RWPE2 (cell line): ENCODE data around the gene SFXN1.

ENCODE experiments used
- ATAC-seq: fragments of 200-7000 bp; cut with Tn5 transposase; 3 replicates; pipeline ENCODE4 v1.9.1; 2021; ENCODE audit warnings: low read depth
- DNase-seq: peaks from one replicate; pipeline ENCODE4 v3.0.0-alpha.2; 2020; ENCODE audit warnings: low spot score
- H3K27ac ChIP-seq: fragments of 450-650 bp; 2 replicates; pipeline ENCODE4 v1.5.1; 2017; ENCODE audit warnings: mild to moderate bottlenecking; ENCODE audit not compliant: poor library complexity, severe bottlenecking
- H3K27me3 ChIP-seq: fragments of 250-450 bp; sonication (Bioruptor Pico); 2 replicates; pipeline ENCODE4 v1.5.1; 2021; ENCODE audit warnings: mild to moderate bottlenecking, moderate library complexity; ENCODE audit not compliant: insufficient read depth, poor library complexity, severe bottlenecking
- H3K36me3 ChIP-seq: fragments of 250-450 bp; sonication (Bioruptor Pico); 2 replicates; pipeline ENCODE4 v1.5.1; 2020; ENCODE audit warnings: low read depth, mild to moderate bottlenecking, moderate library complexity
- H3K4me1 ChIP-seq: fragments of 250-450 bp; sonication (Bioruptor Pico); 2 replicates; pipeline ENCODE4 v1.5.1; 2021; ENCODE audit warnings: mild to moderate bottlenecking, moderate library complexity; ENCODE audit not compliant: insufficient read depth, poor library complexity, severe bottlenecking
- H3K4me3 ChIP-seq: fragments of 250-450 bp; sonication (Bioruptor Pico); 2 replicates; pipeline ENCODE4 v1.5.1; 2021; ENCODE audit warnings: mild to moderate bottlenecking, moderate library complexity; ENCODE audit not compliant: severe bottlenecking
- H3K9me3 ChIP-seq: fragments of 250-450 bp; sonication (Bioruptor Pico); 2 replicates; pipeline ENCODE4 v1.5.1; 2021; ENCODE audit warnings: mild to moderate bottlenecking, moderate library complexity; ENCODE audit not compliant: severe bottlenecking
- TF ChIP-seq, protein P1 (sequence below): fragments of 450-650 bp; IDR thresholded peaks from one replicate; pipeline ENCODE4 v1.5.1; 2017; ENCODE audit warnings: mild to moderate bottlenecking, moderate library complexity; ENCODE audit not compliant: poor library complexity, severe bottlenecking

Gene SFXN1

DNA sequence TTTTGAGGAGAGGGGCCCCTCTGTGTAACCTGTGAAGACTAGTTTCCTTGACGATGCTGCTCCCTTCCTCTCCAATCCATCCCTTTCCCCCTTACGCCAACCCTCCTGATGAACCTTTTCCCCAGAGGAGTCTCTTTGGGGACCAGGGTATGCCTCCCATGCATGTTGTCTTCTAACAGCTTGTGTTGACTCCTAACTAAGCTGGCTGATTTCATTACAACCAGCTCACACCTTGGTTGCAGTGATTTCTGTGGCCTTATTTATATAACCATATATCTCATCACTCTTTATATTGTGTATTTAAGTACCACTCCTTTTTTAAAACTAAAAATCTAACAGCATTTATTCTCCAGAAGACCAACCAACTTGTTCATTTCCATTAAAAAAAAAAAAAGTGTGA is 42.5 kb downstream of the SFXN1 start:
- ATAC-seq (no peak), DNase-seq (no peak)
- H3K4me3 ChIP-seq: no peak overlapping the region
- no peaks in the 10 kb centered on the region for H3K27me3 ChIP-seq
- H3K36me3 ChIP-seq: peaks cover 95% of the 10 kb centered on the region
- H3K9me3 ChIP-seq: no peaks in the 10 kb centered on the region
- TF ChIP-seq, protein P1, sequence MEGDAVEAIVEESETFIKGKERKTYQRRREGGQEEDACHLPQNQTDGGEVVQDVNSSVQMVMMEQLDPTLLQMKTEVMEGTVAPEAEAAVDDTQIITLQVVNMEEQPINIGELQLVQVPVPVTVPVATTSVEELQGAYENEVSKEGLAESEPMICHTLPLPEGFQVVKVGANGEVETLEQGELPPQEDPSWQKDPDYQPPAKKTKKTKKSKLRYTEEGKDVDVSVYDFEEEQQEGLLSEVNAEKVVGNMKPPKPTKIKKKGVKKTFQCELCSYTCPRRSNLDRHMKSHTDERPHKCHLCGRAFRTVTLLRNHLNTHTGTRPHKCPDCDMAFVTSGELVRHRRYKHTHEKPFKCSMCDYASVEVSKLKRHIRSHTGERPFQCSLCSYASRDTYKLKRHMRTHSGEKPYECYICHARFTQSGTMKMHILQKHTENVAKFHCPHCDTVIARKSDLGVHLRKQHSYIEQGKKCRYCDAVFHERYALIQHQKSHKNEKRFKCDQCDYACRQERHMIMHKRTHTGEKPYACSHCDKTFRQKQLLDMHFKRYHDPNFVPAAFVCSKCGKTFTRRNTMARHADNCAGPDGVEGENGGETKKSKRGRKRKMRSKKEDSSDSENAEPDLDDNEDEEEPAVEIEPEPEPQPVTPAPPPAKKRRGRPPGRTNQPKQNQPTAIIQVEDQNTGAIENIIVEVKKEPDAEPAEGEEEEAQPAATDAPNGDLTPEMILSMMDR: no peak
- no peaks in the 10 kb centered on the region for H3K4me1 ChIP-seq
- H3K27ac ChIP-seq: no peak overlapping the region

DNA sequence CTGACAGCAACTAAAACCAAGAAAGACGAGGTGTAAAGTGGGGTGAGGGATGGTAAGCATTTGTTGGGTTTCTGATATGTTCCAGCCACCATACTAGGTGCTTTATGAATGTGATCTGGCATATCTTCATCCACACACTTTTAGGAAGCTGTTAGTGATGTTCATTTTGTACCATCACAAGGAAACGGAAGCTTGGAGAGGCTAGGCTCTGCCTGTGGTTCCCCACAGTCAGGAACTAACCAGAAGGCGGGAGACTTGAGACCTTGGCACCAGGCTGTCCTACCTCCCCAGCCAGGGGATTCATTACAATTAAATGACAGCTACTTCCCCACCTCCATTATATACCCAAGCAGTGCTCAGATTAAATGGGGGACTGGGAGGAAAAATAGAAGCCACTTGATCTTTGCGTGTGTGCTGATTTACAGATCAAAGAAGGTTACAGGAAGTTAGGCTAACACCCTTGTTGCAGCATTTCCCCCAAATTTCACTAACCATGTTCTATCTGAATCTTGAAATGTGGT is 43.0 kb downstream of the SFXN1 start:
- ATAC-seq (no peak), DNase-seq (no peak)
- Histone ChIP-seq H3K4me3 (no peak overlapping the region), H3K36me3 (peaks cover 95% of the 10 kb centered on the region), H3K27me3 (no peaks in the 10 kb centered on the region), H3K4me1 (no peaks in the 10 kb centered on the region), H3K9me3 (no peaks in the 10 kb centered on the region), H3K27ac (no peak overlapping the region)
- TF ChIP-seq, protein P1: no peak

DNA sequence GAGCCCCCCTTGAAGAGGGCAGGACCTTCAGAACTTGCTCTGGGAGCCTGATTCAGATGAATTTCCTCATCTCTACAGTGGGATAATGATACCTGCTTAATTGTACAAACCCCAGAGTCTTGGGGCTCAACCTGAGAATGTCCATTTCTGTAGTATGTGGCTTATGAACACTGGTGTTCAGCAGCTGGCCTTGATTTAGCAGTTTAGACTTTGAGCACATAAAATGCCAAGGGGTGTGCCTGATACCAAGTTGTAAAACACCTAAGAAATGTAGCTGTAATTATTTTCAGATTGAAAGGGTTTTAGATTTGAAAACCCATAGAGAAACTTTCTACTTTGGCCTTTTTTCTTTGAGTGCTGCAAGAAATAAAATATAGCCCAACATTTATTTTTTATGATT is 44.9 kb downstream of the SFXN1 start:
- H3K27me3 ChIP-seq: no peaks in the 10 kb centered on the region
- DNase-seq (no peak), ATAC-seq (no peak)
- H3K36me3 ChIP-seq: peaks cover 93% of the 10 kb centered on the region
- H3K4me1 ChIP-seq: no peaks in the 10 kb centered on the region
- TF ChIP-seq, protein P1: no peak
- no peak overlapping the region for H3K4me3 ChIP-seq
- no peaks in the 10 kb centered on the region for H3K9me3 ChIP-seq
- no peak overlapping the region for H3K27ac ChIP-seq

DNA sequence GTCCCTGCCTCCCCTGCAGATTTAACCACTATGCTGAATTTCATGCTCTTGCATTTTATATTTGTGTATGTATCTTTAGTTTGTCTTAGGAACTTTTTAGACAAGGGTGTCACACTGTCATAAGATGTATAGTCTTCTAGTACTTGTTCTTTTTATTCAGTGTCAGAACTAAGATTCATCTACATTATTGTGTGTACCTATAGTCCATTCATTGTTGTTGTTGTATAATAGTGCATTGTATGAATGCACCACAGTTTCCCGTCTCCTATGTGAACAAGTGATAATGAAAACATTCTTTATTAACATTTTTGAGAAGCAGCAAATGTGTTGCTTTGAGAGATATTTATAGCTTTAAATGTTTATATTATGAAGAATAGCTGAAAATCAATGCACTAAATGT is 45.9 kb downstream of the SFXN1 start:
- Histone ChIP-seq H3K36me3 (peaks cover 90% of the 10 kb centered on the region), H3K4me3 (no peak overlapping the region), H3K27ac (no peak overlapping the region), H3K4me1 (no peaks in the 10 kb centered on the region), H3K9me3 (no peaks in the 10 kb centered on the region), H3K27me3 (no peaks in the 10 kb centered on the region)
- TF ChIP-seq, protein P1: no peak
- no peak for DNase-seq
- no peak for ATAC-seq

DNA sequence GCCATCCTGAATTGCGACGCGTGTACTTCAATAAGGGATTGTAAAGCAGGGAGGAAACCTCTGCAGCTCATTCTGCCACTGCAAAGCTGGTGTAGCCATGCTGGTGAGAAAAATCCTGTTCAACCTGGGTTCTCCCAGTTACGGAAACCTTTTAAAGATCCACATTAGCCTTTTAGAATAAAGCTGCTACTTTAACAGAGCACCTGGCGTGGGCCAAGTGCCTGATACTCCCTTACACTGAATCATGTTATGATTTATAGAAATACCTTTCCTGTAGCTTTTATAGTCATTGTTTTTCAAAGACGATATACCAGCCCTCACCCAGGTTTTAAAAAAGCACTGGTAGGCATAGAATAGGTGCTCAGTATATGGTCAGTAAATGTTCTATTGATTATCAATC is 48.3 kb downstream of the SFXN1 start:
- Histone ChIP-seq H3K4me3 (no peak overlapping the region), H3K9me3 (no peaks in the 10 kb centered on the region), H3K36me3 (peaks cover 68% of the 10 kb centered on the region), H3K27ac (no peak overlapping the region), H3K27me3 (no peaks in the 10 kb centered on the region), H3K4me1 (no peaks in the 10 kb centered on the region)
- ATAC-seq: no peak
- TF ChIP-seq, protein P1: no peak
- DNase-seq: no peak
